Neural crest cell (in vitro differentiated cells): ENCODE results near the gene TCF7. TPM values are rescaled to one million over a fixed set of nuclear protein-coding genes. Genes with fewer than 3 reads are reported as not detected.
A peak's percentile ranks its signal among the peaks of the same experiment; 100 is the strongest.

Experiments
- DNase-seq: peaks from one replicate; pipeline ENCODE4 v3.0.0; 2021; ENCODE audit warnings: low read depth, mixed read lengths, low spot score
- H3K27ac Mint-ChIP-seq: one replicate; pipeline ENCODE4 v1.8.0; 2021; ENCODE audit warnings: mild to moderate bottlenecking, mixed read lengths; ENCODE audit not compliant: unreplicated experiment
- H3K27me3 Mint-ChIP-seq: 2 replicates; pipeline ENCODE4 v1.8.0; 2021; ENCODE audit warnings: low read depth, mild to moderate bottlenecking, mixed read lengths
- H3K36me3 Mint-ChIP-seq: 2 replicates; pipeline ENCODE4 v1.8.0; 2021; ENCODE audit warnings: low read depth, mild to moderate bottlenecking, mixed read lengths
- H3K4me1 Mint-ChIP-seq: 2 replicates; pipeline ENCODE4 v1.8.0; 2021; ENCODE audit warnings: mixed read lengths
- H3K4me3 Mint-ChIP-seq: one replicate; pipeline ENCODE4 v1.8.0; 2021; ENCODE audit warnings: mild to moderate bottlenecking, mixed read lengths
- H3K9me3 Mint-ChIP-seq: 2 replicates; pipeline ENCODE4 v1.8.0; 2021; ENCODE audit warnings: mixed read lengths
- total RNA-seq: library from RNA; stranded (reverse); gene quantifications from 2 replicates; pipeline ENCODE4 v1.2.1, GENCODE V29; 2021
- TF ChIP-seq, protein P1 (sequence below): fragments of 200-600 bp; sonication (generic); conservative IDR thresholded peaks from 2 replicates; pipeline ENCODE4 v1.5.0; 2021; ENCODE audit warnings: antibody characterized with exemption, mild to moderate bottlenecking

The TCF7 gene
- total RNA-seq, 1 donor from 2014 or later = 18.0 TPM

DNA sequence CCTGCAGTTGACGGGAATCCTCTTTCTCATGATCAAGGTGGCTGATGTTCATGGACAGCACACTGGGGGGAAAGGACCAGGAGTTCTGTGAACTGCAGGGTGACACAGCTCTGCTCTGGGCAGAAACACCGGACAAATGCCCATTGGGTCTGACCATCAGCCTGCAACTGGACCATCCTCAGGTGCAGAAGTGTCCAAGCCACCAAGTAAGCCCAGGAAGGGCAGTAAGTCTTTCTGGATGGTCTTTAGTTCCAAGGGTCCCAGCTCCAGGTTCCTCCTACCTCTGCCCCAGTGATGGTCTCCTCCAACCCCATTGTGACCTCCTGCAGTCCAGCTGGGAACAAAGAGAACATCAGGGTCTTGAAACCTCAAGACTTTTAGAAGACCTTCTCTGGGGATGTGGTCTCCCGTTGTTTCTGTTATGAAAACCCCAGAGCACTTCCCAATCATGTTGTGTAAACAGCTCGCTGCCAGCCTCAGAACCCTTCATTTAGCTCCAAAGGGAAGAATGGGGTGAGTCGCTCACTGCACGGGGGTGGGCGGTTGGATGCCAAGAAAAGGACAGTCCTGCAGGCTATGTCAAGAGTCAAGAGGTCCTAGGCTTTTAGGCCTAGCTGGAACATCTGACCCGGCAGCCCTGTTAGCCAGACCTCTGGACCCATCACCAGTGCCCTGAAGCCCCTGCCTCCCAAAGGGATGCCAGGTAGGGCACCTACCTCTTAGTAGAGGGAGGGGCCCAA, 41.8 kb upstream of the TCF7 start:
- H3K36me3 Mint-ChIP-seq = no peaks in the 10 kb centered on the region
- no peak for DNase-seq
- peaks cover 11% of the 10 kb centered on the region for H3K4me1 Mint-ChIP-seq
- no peak overlapping the region for H3K27ac Mint-ChIP-seq
- H3K4me3 Mint-ChIP-seq = no peak overlapping the region
- TF ChIP-seq, protein P1, sequence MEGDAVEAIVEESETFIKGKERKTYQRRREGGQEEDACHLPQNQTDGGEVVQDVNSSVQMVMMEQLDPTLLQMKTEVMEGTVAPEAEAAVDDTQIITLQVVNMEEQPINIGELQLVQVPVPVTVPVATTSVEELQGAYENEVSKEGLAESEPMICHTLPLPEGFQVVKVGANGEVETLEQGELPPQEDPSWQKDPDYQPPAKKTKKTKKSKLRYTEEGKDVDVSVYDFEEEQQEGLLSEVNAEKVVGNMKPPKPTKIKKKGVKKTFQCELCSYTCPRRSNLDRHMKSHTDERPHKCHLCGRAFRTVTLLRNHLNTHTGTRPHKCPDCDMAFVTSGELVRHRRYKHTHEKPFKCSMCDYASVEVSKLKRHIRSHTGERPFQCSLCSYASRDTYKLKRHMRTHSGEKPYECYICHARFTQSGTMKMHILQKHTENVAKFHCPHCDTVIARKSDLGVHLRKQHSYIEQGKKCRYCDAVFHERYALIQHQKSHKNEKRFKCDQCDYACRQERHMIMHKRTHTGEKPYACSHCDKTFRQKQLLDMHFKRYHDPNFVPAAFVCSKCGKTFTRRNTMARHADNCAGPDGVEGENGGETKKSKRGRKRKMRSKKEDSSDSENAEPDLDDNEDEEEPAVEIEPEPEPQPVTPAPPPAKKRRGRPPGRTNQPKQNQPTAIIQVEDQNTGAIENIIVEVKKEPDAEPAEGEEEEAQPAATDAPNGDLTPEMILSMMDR = no peak
- no peaks in the 10 kb centered on the region for H3K9me3 Mint-ChIP-seq
- peaks cover 36% of the 10 kb centered on the region for H3K27me3 Mint-ChIP-seq

DNA sequence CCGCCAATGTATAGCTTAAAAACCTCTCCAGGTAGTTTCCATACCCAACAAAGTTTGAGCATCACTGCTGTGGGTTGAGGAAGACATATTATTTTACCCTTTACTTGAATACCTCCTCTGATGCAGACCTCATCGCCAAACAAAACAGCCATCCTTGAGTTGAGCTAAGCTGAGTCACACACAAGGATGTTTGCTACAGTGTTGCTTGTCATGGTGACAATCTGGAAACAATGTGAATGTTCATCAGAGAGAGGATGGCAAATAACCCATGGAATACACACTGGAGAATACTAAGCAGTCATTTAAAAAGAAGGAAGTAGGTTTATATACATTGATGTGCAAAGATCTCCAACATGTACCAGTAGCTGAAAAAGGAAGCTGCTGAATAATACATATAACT, 41.1 kb upstream of the TCF7 start:
- H3K4me1 Mint-ChIP-seq = peaks cover 11% of the 10 kb centered on the region
- DNase-seq = no peak
- H3K27me3 Mint-ChIP-seq = peaks cover 28% of the 10 kb centered on the region
- no peak overlapping the region for H3K27ac Mint-ChIP-seq
- H3K36me3 Mint-ChIP-seq = no peaks in the 10 kb centered on the region
- TF ChIP-seq, protein P1 = no peak
- H3K4me3 Mint-ChIP-seq = no peak overlapping the region
- H3K9me3 Mint-ChIP-seq = no peaks in the 10 kb centered on the region

DNA sequence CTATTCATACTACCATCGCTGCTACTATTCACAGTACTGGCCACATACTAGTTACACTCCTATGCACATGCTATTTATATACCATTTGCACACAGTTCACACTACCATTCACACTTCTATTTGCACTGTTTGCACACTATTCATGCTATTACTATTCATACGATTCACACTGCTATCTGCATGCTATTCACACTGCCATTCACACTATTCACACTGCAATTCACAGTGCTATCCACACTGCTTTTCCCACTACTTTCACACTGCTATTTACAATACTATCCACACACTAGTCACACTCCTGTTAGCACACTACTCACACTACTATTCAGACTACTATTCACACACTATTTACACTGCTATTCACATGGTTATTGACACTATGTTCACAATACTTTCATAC, 39.4 kb upstream of the TCF7 start:
- TF ChIP-seq, protein P1 = no peak
- no peak overlapping the region for H3K27ac Mint-ChIP-seq
- no peak for DNase-seq
- H3K9me3 Mint-ChIP-seq = no peaks in the 10 kb centered on the region
- peaks cover 11% of the 10 kb centered on the region for H3K4me1 Mint-ChIP-seq
- peaks cover 13% of the 10 kb centered on the region for H3K27me3 Mint-ChIP-seq
- no peaks in the 10 kb centered on the region for H3K36me3 Mint-ChIP-seq
- no peak overlapping the region for H3K4me3 Mint-ChIP-seq

DNA sequence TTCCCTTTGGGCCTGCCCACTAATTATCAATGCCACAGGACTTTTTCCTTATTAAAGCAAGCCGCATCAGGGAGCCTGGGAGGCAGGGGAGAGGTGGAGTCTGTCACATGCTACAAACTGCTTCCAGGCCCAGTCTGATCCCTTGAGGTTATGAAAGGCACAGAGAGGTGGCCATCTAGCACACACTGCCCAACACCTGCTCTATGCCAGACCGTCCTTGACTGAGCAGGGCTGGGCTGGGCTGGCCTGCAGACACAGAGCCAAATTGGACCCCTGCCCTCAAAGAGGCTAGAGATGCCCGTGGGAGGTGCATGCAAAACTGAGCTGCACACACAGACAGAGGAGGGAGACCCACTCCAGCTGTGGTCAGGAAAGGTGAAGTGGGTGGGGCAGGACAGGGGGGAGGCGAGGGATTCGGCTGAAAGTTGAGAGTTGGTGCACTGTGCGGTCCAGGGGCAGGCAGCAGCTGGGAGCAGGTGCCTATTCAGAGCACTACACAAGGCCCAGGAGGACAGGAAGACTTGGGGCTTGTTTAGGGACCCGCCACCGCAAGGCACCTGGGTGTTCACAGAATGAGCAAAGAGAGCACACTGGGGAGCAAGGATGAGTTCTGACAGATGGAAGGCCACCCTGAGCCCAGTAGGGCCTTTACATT, 36.4 kb upstream of the TCF7 start:
- TF ChIP-seq, protein P1 = no peak
- no peaks in the 10 kb centered on the region for H3K36me3 Mint-ChIP-seq
- DNase-seq = no peak
- peak overlapping the region; percentile 43 for H3K27ac Mint-ChIP-seq
- no peaks in the 10 kb centered on the region for H3K4me1 Mint-ChIP-seq
- no peak overlapping the region for H3K4me3 Mint-ChIP-seq
- no peaks in the 10 kb centered on the region for H3K27me3 Mint-ChIP-seq
- no peaks in the 10 kb centered on the region for H3K9me3 Mint-ChIP-seq

DNA sequence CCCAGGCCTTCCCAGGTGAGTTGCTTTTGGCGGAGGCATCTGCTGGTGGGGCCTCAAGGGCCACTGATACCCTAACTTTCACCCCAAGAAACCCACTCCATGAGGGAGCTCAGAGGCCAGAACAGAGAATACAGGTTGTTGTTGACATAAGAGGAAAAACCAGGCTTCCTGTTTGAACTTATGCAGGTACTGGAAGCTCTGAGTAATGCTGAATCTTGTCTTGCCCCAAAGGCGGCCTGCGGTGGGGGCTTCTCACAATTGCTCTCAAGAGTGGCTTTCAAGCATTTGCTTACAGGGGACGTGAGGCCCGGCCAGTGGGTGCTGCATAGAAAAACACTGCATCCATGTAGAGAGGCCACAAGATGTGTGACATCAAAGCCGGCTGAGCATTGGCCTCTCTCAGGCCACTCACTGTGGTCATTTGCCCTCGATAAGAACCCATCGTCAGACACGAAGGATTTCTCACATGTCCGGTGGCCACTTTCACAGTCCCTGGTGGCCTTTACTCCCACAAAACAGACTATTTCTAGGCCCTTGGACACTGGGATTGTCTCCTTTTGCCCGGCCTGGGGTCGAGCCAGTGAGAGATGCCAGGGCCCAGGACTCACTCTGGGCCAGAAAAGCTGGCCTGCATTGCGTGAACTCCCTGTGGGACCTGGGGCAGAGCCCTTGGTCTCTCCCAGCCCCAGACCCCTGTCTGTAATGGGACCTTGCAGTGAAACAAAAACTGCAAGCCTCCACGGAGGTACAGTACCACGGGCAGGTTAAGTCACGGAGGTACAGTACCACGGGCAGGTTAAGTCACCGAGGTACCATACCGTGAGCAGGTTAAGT, 34.5 kb upstream of the TCF7 start:
- Mint-ChIP-seq H3K4me3 (no peak overlapping the region), H3K4me1 (no peaks in the 10 kb centered on the region), H3K27me3 (no peaks in the 10 kb centered on the region), H3K9me3 (no peaks in the 10 kb centered on the region), H3K36me3 (no peaks in the 10 kb centered on the region), H3K27ac (no peak overlapping the region)
- TF ChIP-seq, protein P1 = no peak
- no peak for DNase-seq
